Transverse colon (tissue), 4 donors: ENCODE data around the gene SLFN12. TPM values are rescaled to one million over a fixed set of nuclear protein-coding genes. Genes with fewer than 3 reads are reported as not detected.

ENCODE experiments used
- DNase-seq: peaks from one replicate; pipeline ENCODE4 v3.0.0-alpha.2; 2019
- H3K27ac ChIP-seq, 4 donors: fragments of 200-600 bp; sonication (generic); 2 replicates each; pipeline ENCODE4 v1.5.1; 2016 to 2018; ENCODE audit warnings: inconsistent platforms in 4 of 4
- H3K27me3 ChIP-seq: fragments of 200-600 bp; sonication (generic); 2 replicates; pipeline ENCODE4 v1.5.1; 2017; ENCODE audit warnings: inconsistent platforms
- H3K36me3 ChIP-seq, 4 donors: fragments of 200-600 bp; sonication (generic); 2 replicates each; pipeline ENCODE4 v1.5.1; 2017 to 2019; ENCODE audit warnings: inconsistent platforms in 4 of 4
- H3K4me1 ChIP-seq, 4 donors: fragments of 200-600 bp; sonication (generic); 2 replicates each; pipeline ENCODE4 v1.5.1; 2017 to 2020; ENCODE audit warnings: inconsistent platforms in 4 of 4
- H3K4me3 ChIP-seq, 4 donors: fragments of 200-600 bp; sonication (generic); 1 replicate in 1 of 4; 2 replicates in 3 of 4; pipeline versions ENCODE4 v1.5.1 to v1.6.1; 2017 to 2019; ENCODE audit warnings: inconsistent platforms in 4 of 4
- H3K9me3 ChIP-seq, 2 donors: fragments of 200-600 bp; sonication (generic); 2 replicates each; pipeline ENCODE4 v1.5.1; 2017 to 2019; ENCODE audit warnings: inconsistent platforms in 2 of 2
- EP300 ChIP-seq: sonication (generic); formaldehyde crosslinking; IDR thresholded peaks from one replicate; pipeline ENCODE4 v1.6.1; 2017; ENCODE audit warnings: antibody characterized with exemption, low read depth
- POLR2A ChIP-seq: fragments of 450-650 bp; IDR thresholded peaks from one replicate; pipeline ENCODE4 v1.6.1; 2016; ENCODE audit warnings: antibody characterized with exemption, mild to moderate bottlenecking, moderate library complexity
- POLR2AphosphoS5 ChIP-seq, 3 donors: sonication (generic); formaldehyde crosslinking; IDR thresholded peaks; one replicate each; pipeline ENCODE4 v1.6.1; 2016; ENCODE audit warnings: antibody characterized with exemption in 3 of 3
- WGBS, 2 donors: methylation state at CpG; one replicate each; pipeline ENCODE4 v1.1.5; 2018; ENCODE audit warnings: low coverage in 1 of 2; 5-methylcytosine and 5-hydroxymethylcytosine counted together
- in situ Hi-C, 4 donors: fragments of 200-750 bp; cut with MboI; loops; one replicate each; pipeline versions ENCODE4 v1.15.0 to v1.15.1; 2017; ENCODE audit warnings: low sequenced_read_pairs in 3 of 4, low pct_ligation_motif_present in 1 of 4, low pct_unique_long_range_greater_than_20kb in 1 of 4
- intact Hi-C: fragments of 100-400 bp; cut with DNase I; formaldehyde crosslinking; loops from one replicate; pipeline ENCODE4 v1.15.1; 2023; ENCODE audit warnings: low total_unique reads
- total RNA-seq, 4 donors: library from RNA; depleted of rRNA; stranded (reverse); fragments of >200 nt; gene quantifications; one replicate each; pipeline ENCODE4 v1.1.0, GENCODE V29; 2016
- TF ChIP-seq, protein P1 (sequence below), 5 experiments: fragments of 200-600 bp in 3 of 5; fragments of 450-650 bp in 2 of 5; sonication (generic) in 3 of 5; IDR thresholded peaks; 1 replicate in 2 of 5; 2 replicates in 3 of 5; pipeline ENCODE4 v1.5.1; 2016 to 2017; ENCODE audit warnings: antibody characterized with exemption in 5 of 5, inconsistent platforms in 3 of 5, mild to moderate bottlenecking in 2 of 5, moderate library complexity in 1 of 5

SLFN12 gene
- total RNA-seq, 4 donors from 2014 or later, result 1.6 to 34.8 (median 3.5) TPM; not detected in 1

DNA sequence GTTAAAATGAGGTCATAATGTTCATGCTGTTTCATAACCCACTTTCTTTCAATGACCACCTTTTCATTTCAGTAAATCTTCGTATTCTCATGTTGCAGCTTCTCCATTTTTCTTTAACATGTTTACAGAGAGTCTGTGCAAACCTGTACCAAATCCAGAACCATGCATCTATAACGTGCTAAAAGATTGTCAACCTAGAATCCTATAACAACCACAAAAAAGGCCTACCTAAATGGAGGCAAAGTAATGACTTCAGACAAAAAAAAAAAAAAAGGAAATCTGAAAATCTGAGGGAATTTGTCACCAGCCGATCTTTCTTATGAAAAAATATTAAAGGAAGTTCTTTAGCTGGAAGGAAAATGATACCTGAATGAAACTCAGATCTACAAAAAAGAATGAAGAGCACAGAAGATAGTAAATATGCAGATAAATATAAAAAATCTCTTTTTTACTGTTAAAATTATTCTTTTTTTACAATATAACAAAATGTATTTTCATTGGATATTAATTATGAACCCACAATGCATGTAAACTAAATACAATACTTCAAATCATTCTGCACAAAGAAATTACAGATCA, 57.4 kb downstream of the SLFN12 start:
- Histone ChIP-seq H3K27me3 (peaks cover 46% of the 10 kb centered on the region), H3K4me3 (peak overlapping the region in 3 of 4 donors; percentile 53 to 68 (median 56)), H3K9me3 (no peaks in the 10 kb centered on the region), H3K4me1 (peaks cover 0 to 5% (median 0%) of the 10 kb centered on the region in 4 donors), H3K27ac (peak overlapping the region; percentile 89 to 92 (median 90)), H3K36me3 (no peaks in the 10 kb centered on the region)
- intact Hi-C loops, result no loop called here
- WGBS, 2 donors, result 16 to 30% methylated on average over 3 of the region's 3 CpGs
- no peak for DNase-seq
- in situ Hi-C loops, result no loop called here
- no peak for TF ChIP-seq POLR2A
- TF ChIP-seq, protein P1, sequence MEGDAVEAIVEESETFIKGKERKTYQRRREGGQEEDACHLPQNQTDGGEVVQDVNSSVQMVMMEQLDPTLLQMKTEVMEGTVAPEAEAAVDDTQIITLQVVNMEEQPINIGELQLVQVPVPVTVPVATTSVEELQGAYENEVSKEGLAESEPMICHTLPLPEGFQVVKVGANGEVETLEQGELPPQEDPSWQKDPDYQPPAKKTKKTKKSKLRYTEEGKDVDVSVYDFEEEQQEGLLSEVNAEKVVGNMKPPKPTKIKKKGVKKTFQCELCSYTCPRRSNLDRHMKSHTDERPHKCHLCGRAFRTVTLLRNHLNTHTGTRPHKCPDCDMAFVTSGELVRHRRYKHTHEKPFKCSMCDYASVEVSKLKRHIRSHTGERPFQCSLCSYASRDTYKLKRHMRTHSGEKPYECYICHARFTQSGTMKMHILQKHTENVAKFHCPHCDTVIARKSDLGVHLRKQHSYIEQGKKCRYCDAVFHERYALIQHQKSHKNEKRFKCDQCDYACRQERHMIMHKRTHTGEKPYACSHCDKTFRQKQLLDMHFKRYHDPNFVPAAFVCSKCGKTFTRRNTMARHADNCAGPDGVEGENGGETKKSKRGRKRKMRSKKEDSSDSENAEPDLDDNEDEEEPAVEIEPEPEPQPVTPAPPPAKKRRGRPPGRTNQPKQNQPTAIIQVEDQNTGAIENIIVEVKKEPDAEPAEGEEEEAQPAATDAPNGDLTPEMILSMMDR (IDR thresholded peaks at IDR 0.05), result no peak
- TF ChIP-seq POLR2AphosphoS5 (IDR thresholded peaks at IDR 0.05), result no peak
- TF ChIP-seq EP300, result no peak

DNA sequence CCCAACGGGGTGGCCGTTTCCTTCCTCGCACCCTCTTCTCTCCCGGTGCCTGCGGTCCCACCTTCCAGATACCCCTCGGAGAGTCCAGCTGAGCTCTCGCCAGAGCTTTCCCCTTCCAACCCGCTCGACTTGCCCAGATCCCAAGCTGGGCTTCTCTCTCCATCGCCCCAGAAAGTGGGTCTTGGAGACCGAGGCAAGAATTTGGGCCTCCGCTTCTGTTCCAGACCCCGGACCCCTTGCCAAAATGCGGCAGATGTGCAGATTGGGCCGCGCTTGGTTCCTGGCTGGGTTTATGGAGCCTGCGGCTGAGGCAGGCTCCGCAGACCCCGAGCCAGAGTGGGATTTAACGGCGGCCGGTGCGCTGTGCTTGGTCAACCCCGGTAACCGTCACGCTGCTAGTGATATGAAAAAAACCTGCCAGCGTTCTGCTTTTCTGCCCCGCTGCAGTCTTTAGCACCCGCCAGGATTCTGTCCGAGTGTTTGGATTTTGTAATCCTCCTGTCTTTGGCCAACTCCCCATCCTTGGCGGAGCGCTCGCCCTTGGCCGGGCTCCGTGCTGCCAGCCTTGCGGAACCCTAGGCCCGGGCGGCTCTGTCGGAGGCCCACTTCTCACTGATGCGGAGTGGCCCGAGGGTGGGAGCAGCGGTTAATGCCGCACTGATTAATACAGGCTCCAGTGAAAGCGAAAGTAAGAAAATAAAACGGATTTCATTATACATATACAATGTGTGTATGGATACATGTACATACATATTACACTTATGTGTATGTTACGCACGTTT, 58.1 kb downstream of the SLFN12 start:
- Histone ChIP-seq H3K9me3 (no peaks in the 10 kb centered on the region), H3K36me3 (no peaks in the 10 kb centered on the region), H3K4me3 (peak overlapping the region; percentile 53 to 68 (median 57)), H3K27ac (peak overlapping the region; percentile 89 to 92 (median 90)), H3K27me3 (peaks cover 46% of the 10 kb centered on the region), H3K4me1 (peaks cover 0 to 5% (median 0%) of the 10 kb centered on the region in 4 donors)
- 0 to 5% methylated on average over 6 to 33 of the region's 47 CpGs for WGBS, 2 donors
- TF ChIP-seq POLR2A (peak; percentile 15), POLR2AphosphoS5 (IDR thresholded peaks at IDR 0.05) (peak in 1 of 3 donors; percentile 38), EP300 (no peak)
- TF ChIP-seq, protein P1 (IDR thresholded peaks at IDR 0.05), result no peak
- intact Hi-C loops, result no loop called here
- DNase-seq, result peak; percentile 49
- in situ Hi-C loops, result no loop called here

DNA sequence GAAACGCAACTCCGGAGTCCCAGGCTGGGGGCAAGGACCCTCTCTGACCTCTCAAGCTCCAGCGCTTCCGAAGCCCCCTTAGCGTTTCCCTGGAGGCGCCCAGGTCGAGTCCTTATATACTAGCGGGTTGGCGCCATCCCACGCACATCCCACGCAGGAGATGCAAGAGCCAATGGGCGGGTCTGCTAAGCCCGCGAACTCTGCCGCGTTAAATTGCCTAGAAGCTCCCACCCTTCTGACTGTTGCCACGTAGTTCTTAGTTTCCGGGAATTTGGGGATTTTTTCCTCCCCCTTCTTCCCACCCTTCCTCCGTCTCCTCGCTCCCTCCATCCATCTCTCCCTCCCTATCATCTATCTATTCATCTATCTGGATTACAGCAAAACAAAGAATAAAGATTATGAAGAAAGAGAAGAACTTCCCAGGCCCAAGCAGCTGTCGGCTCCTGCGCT, 58.7 kb downstream of the SLFN12 start, which contains the start of gene SLFN11:
SLFN11 (minus strand) TSS at position 88 of the 450 bp plus-strand sequence. CDS start 9,814 bp downstream, outside the sequence.
- no peaks in the 10 kb centered on the region for H3K9me3 ChIP-seq
- intact Hi-C loops (no loop called here), in situ Hi-C loops (no loop called here)
- H3K36me3 ChIP-seq, result no peaks in the 10 kb centered on the region
- H3K4me3 ChIP-seq, result peak within 1 kb of the TSS; percentile 53 to 68 (median 57)
- peaks cover 0 to 5% (median 0%) of the 10 kb centered on the region in 4 donors for H3K4me1 ChIP-seq
- peak within 1 kb of the TSS; percentile 89 to 92 (median 90) for H3K27ac ChIP-seq
- TF ChIP-seq POLR2A, result peak; percentile 83
- TF ChIP-seq POLR2AphosphoS5 (IDR thresholded peaks at IDR 0.05), result peak; percentile 93 to 98 (median 93)
- TF ChIP-seq, protein P1 (IDR thresholded peaks at IDR 0.05), result no peak
- peak; percentile 85 for DNase-seq
- WGBS, 2 donors, result 2% methylated on average over 22 of the region's 22 CpGs; no CpG with 5 or more reads in 1 of the 2 donors
- peaks cover 46% of the 10 kb centered on the region for H3K27me3 ChIP-seq

DNA sequence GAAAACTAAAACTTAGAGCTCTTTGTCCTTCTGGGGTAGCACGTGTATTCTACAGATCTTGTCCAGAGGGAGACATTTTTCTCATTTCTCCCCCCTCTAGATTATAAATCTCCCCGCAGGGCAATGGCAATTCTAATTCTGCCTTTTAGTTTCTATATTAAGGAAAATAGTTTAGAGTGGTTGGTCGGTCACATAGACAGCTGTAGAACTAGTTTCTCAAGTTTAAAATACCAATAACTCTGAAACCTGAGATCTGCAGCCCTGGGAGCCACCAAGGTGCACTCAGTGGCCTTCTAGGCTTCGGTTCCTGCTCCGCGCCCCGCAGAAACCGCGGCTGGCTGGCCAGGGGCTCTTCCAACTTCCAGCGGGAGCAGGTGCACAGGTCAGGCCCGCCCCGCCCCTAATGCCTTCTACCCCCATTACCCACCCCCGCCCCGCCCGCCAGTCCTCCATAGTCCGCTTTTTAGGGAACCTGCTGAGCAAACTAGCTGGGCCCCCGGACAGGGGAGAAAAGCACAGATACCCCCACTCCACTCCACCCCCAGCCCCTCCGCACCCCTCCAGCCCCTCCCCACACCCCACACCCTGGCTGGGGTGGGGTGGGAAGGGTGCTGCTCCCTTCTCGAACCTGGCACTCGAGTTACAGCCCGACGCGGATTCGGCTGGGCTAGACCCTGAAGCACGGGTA, 59.3 kb downstream of the SLFN12 start:
- in situ Hi-C loops (no loop called here), intact Hi-C loops (no loop called here)
- 0 to 2% methylated on average over 2 to 22 of the region's 25 CpGs for WGBS, 2 donors
- peak; percentile 56 for DNase-seq
- Histone ChIP-seq H3K4me1 (peaks cover 0 to 5% (median 0%) of the 10 kb centered on the region in 4 donors), H3K9me3 (no peaks in the 10 kb centered on the region), H3K36me3 (no peaks in the 10 kb centered on the region), H3K27ac (peak overlapping the region; percentile 89 to 92 (median 90)), H3K4me3 (peak overlapping the region; percentile 53 to 68 (median 57)), H3K27me3 (peaks cover 46% of the 10 kb centered on the region)
- no peak for TF ChIP-seq POLR2A
- TF ChIP-seq, protein P1 (IDR thresholded peaks at IDR 0.05), result no peak
- TF ChIP-seq EP300, result no peak
- TF ChIP-seq POLR2AphosphoS5 (IDR thresholded peaks at IDR 0.05), result no peak
